Tibial nerve (tissue), 4 donors: ENCODE data around the gene TSC22D1.

Experiments
- EP300 ChIP-seq, 2 donors: sonication (generic); formaldehyde crosslinking; IDR thresholded peaks; one replicate each; pipeline ENCODE4 v1.6.1; 2017; ENCODE audit warnings: antibody characterized with exemption in 2 of 2, mild to moderate bottlenecking in 1 of 2
- POLR2A ChIP-seq, 2 donors: fragments of 450-650 bp; IDR thresholded peaks; one replicate each; pipeline ENCODE4 v1.6.1; 2017; ENCODE audit warnings: antibody characterized with exemption in 2 of 2, mild to moderate bottlenecking in 2 of 2, moderate library complexity in 2 of 2
- TF ChIP-seq, protein P1 (sequence below), 5 experiments: fragments of 200-600 bp in 3 of 5; fragments of 450-650 bp in 2 of 5; sonication (generic) in 3 of 5; IDR thresholded peaks; one replicate each; pipeline ENCODE4 v1.5.1; 2016 to 2019; ENCODE audit warnings: antibody characterized with exemption in 5 of 5, mild to moderate bottlenecking in 3 of 5, moderate library complexity in 2 of 5

DNA sequence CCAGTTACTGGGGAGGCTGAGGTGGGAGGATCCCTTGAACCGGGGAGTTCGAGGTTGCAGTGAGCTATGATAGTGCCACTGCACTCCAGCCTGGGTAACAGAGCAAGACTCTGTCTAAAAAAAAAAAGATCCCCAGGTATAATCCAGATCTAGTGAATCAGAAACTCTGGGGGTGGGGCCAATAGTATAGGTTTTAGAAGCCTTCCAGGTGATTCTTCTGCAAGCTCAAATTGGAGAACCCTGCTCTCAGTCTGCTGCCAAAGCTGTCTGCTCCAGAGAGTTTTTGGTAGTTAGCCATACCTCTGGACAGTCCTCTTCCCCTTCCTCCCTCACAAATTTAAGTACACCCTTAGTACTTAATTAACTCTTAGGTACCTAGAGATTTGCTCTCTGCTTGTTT, 174.6 kb downstream of the TSC22D1 start:
- TF ChIP-seq, protein P1, sequence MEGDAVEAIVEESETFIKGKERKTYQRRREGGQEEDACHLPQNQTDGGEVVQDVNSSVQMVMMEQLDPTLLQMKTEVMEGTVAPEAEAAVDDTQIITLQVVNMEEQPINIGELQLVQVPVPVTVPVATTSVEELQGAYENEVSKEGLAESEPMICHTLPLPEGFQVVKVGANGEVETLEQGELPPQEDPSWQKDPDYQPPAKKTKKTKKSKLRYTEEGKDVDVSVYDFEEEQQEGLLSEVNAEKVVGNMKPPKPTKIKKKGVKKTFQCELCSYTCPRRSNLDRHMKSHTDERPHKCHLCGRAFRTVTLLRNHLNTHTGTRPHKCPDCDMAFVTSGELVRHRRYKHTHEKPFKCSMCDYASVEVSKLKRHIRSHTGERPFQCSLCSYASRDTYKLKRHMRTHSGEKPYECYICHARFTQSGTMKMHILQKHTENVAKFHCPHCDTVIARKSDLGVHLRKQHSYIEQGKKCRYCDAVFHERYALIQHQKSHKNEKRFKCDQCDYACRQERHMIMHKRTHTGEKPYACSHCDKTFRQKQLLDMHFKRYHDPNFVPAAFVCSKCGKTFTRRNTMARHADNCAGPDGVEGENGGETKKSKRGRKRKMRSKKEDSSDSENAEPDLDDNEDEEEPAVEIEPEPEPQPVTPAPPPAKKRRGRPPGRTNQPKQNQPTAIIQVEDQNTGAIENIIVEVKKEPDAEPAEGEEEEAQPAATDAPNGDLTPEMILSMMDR (IDR thresholded peaks at IDR 0.05) = no peak
- TF ChIP-seq EP300 (IDR thresholded peaks at IDR 0.05) (no peak), POLR2A (IDR thresholded peaks at IDR 0.05) (no peak)
